Middle frontal gyrus (tissue), 1 donor: Measurements from ENCODE around the gene HDAC5.
"Not testable (repeated sequence)": the region's sequence is repeated elsewhere in the genome, so short reads cannot be mapped to it uniquely, and the experiment has no call there.

Source experiments
- DNase-seq: peaks from one replicate; pipeline ENCODE4 v3.0.0-alpha.2; 2015; ENCODE audit warnings: low spot score; ENCODE audit errors: extremely low spot score

The HDAC5 gene

GRCh38 chr17:44133918-44134476 lies 10.6 kb upstream of the HDAC5 start:
- DNase-seq = no peak

GRCh38 chr17:44132275-44132821 lies 8.9 kb upstream of the HDAC5 start:
- DNase-seq = no peak

DNA sequence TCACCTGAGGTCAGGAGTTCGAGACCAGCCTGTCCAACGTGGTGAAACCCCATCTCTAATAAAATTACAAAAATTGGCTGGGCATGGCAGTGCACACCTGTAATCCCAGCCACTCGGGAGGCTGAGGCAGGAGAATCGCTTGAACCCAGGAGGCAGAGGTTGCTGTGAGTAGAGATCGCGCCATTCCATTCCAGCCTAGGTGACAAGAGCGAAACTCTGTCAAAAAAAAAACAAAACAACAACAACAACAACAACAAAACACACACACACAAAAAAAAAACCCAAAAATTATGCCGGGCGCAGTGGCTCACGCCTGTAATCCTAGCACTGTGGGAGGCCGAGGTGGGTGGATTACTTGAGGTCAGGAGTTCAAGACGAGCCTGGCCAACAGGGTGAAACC lies 7.9 kb upstream of the HDAC5 start:
- not testable (repeated sequence) for DNase-seq

DNA sequence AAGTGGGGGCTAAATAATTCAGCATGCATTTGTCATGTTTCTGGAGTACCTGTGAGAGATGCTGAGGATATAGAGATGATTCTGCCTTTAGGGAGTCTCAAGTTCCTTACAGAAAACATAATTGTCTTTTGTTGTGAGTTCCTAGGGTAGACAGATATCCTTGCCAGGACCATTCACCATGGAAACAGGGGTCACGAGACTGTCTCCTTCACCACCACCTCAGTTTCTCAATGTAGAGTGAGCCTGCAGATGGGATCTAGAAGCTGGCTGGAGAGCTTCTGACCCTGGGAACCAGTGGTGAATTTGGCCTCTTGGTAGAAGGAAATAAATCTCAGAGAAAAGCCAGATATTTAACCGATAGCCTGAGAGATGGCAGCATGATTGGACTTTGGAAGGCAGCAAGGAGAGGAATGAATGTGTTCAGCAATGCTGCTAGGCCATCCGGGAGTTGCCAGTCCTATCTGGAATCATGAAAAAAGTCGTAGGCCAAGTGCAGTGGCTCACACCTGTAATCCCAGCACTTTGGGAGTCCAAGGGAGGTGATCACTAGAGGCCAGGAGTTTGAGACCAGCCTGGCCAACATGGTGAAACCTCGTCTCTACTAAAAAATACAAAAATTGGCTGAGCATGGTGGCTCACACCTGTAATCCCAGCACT lies 7.4 kb upstream of the HDAC5 start:
- no peak for DNase-seq

DNA sequence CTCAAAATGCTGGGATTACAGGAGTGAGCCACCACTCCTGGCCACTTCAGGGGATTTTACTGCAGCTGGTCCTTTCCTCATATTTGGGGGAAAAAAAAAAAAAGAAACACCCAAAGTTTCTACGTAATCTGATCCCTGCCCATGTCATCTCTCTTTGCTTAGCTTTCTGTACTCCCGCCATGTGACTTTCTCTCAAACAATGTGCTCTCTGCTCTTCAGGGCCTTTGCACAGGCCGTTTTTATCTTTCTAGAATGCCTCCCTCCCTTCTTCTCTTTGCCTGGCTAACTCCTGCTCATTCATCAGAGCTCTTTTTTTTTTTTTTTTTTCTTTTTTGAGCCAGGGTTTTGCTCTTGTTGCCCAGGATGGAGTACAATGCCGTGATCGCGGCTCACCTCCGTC lies 4.9 kb upstream of the HDAC5 start:
- DNase-seq = no peak

- DNase-seq = no peak
Measured at GRCh38 chr17:44124118-44124438, 637 bp upstream of the HDAC5 start.

GRCh38 chr17:44122816-44123355 lies 555 bp downstream of the HDAC5 start:
- DNase-seq = no peak

DNA sequence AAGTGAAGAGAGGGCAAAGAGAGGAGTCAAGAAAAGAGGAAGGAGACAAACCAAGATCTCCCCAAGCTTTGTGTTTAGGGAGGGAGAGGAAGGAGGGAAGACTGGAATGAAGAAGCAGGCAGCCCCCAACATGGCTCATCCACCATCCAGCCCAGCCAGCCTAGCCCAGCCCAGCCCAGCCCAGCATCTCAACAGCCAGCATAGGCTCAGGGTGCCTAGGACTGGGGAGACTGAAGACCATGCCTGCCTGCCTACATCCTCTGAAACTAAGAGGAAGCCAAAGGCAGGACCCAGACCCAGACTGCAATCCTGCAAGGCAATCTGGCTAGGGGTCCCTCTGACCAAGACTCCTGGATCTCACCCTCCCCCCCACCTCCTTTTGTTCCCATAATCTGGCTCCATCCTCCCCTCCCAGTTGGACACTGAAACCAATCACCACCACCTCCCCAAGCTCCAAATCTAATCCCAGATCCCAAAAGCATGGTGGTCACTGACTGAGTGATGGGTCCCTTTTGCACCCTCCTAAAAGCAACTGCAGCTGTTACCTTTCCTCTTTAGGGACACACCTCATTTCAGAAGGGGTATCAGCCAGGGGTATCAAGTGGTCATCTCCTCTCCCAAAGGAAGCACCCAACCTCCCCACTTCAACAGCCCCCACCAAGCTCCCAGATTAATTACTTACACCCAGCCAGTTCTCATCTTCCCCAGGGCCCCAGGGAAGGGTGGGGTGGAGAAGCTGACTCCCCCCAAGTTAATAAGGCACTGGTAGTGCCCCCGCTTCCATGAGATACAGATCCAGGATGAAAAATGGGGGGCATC lies 1.2 kb downstream of the HDAC5 start:
- no peak for DNase-seq

- DNase-seq = no peak
Measured at GRCh38 chr17:44120851-44121605, 2.4 kb downstream of the HDAC5 start.

- DNase-seq = not testable (repeated sequence)
Measured at GRCh38 chr17:44120281-44120680, 3.2 kb downstream of the HDAC5 start.

- no peak for DNase-seq
Measured at GRCh38 chr17:44119798-44120197, 3.6 kb downstream of the HDAC5 start.

GRCh38 chr17:44119062-44119461 lies 4.4 kb downstream of the HDAC5 start:
- no peak for DNase-seq

GRCh38 chr17:44118427-44119050 lies 4.9 kb downstream of the HDAC5 start:
- no peak for DNase-seq

GRCh38 chr17:44117351-44117750 lies 6.1 kb downstream of the HDAC5 start:
- no peak for DNase-seq

- no peak for DNase-seq
Measured at GRCh38 chr17:44115585-44116415, 7.6 kb downstream of the HDAC5 start.

DNA sequence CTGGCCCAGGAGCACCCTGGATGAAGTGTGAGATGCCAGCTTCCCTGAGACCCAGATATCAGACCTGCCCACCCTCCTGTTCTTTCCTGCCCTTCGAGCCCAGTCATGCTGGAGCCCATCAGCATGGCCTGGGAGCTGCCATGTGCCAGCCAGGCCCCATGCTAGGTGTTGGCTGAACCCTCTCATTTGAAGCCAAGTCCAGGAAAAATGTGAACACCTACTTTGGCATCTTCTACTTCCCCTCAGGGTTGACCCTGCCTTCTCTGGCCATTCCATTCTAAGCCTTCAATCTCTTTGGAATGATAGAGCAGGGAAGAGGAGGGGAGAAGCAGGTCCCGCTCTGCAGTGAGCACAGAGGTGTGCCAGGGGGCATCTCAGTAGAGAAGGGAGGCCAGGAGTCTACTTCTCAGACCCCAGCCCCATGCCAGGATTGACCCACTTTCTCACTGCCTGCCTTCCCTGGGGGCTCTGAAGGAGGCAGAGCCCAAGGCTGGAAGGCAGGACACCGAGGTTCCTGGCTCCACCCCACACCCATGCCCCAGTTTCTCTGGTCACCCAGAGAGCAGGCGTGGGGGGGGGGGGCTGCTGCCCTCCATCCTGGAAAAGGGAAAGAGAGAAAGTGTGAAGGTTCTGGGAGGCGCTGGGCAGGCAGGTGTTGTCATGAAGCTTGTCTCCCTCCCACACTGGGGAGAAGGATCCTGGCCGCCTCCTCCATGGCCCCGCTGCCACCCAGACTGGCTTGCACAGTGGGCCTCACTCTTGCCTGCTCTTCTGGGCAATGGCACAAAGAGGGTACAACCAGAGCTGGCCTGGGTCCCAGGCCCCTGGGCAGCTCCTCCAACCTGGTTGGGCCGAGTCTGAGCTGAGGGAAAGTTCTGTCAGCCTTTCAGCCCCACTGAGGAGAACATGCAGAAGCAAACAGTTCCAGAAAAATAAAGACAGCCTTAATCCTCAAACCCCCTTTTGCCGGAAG lies 9.3 kb downstream of the HDAC5 start:
- no peak for DNase-seq

DNA sequence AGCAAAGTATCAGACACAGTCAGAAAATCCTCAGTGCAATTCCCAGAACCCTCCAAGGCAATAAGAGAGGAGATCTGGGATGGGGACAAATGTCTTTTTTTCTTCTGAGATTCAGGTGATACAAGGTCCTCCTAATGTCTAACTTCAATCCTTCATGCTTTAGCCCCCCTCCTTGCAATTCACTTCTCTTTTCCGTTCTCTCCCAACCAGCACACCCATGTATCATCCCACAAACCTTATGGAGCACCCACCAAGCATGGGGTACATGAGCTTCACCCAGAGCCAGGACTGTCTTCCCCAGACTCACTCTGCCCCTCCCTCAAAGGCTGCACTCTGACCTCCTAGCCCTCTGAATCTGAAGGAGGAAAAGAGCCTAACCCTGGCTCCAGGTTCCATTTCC lies 10.1 kb downstream of the HDAC5 start:
- DNase-seq = no peak

DNA sequence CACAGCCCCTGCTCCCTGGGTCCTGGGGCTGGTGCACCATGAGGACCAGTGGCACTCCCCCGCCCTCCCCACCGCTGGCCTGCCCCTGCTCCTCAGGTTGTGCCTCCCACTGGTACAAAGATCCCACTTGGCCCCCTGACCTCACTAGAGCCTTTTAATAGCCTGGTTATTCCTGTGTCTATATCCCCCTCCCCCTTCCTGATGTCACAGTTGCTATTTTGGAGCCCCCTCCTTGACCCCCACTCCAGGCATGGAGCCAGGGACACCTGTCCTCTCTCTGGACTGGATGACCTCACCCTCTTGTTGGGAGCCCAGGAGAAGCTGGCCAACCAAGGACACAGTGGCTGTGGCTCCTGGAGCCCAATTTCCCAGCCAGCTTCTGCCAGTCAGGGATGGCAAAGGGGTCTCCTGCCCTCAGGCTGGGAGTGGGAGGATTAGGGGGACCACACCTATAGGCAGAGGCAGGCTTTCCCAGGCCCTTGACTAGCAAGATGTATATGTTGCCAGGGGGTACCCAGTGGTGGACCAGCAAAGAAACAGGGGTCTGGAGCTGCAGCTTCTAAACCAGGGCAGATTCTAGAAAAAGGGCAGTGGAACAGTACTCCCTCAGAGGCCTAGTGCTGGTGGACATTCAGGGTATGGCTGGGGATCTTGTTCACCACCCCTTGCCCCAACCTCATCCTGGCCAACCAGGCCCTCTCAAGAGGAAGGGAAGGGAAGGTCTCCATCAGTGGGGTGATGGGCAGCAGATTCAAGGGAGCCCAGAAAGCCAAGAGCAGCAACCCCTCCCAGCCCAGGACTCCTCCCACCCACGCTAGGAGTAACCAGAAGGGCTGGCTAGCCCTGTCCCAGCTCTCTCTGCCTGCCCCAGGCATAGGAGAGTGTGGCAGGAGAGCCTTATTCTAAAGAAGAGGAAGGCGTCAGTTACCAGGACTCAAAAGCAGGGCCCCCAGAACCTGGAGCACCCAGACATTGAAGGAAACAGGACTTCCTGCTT lies 10.9 kb downstream of the HDAC5 start:
- DNase-seq = no peak
